Muscle of leg (tissue), 11 donors: ENCODE data around the gene HOXD11. TPM values are rescaled to one million over a fixed set of nuclear protein-coding genes. Genes with fewer than 3 reads are reported as not detected.

Source experiments
- DNase-seq: peaks from one replicate; pipeline ENCODE4 v3.0.0; 2013
- H3K27ac ChIP-seq: one replicate; pipeline ENCODE4 v1.5.1; 2013; ENCODE audit warnings: mild to moderate bottlenecking, low read length, control low read depth
- H3K27me3 ChIP-seq: one replicate; pipeline ENCODE4 v1.6.1; 2013; ENCODE audit warnings: low read length; ENCODE audit not compliant: control insufficient read depth, insufficient read depth
- H3K36me3 ChIP-seq: one replicate; pipeline ENCODE4 v1.6.1; 2013; ENCODE audit warnings: low read length; ENCODE audit not compliant: control insufficient read depth, insufficient read depth
- H3K4me1 ChIP-seq: one replicate; pipeline ENCODE4 v1.6.1; 2013; ENCODE audit warnings: low read length; ENCODE audit not compliant: control insufficient read depth, insufficient read depth
- H3K4me3 ChIP-seq: one replicate; pipeline ENCODE4 v1.5.1; 2013; ENCODE audit warnings: low read length, control low read depth
- H3K9me3 ChIP-seq: replicated peaks from 2 replicates; pipeline ENCODE4 v1.6.1; 2013; ENCODE audit warnings: low read depth, low read length; ENCODE audit not compliant: control insufficient read depth
- WGBS: methylation state at CpG from one replicate; pipeline ENCODE4 v1.1.5; 2013; ENCODE audit warnings: missing lambda C conversion rate; ENCODE audit not compliant: insufficient coverage; 5-methylcytosine and 5-hydroxymethylcytosine counted together
- polyA plus RNA-seq, 8 donors: library from polyadenylated mRNA; unstranded; fragments of 120-200 nt; gene quantifications; one replicate each; pipeline versions ENCODE4 v1.2.1 to v1.2.3, GENCODE V29; 2013; ENCODE audit warnings: inconsistent platforms in 1 of 8, low replicate concordance in 1 of 8; ENCODE audit not compliant: insufficient read length in 8 of 8, insufficient read depth in 1 of 8
- total RNA-seq: library from RNA; stranded (reverse); fragments of 120-200 nt; gene quantifications from one replicate; pipeline ENCODE4 v1.2.4, GENCODE V29; 2013

Gene HOXD11
- total and polyA plus RNA-seq, 9 donors: 0.04 to 2.2 (median 2.1) TPM; not detected in 6

- Histone ChIP-seq H3K27me3 (peaks cover 94% of the 10 kb centered on the region), H3K27ac (no peak overlapping the region), H3K9me3 (no peaks in the 10 kb centered on the region), H3K4me3 (peak overlapping the region; percentile 40), H3K4me1 (peaks cover 36% of the 10 kb centered on the region), H3K36me3 (no peaks in the 10 kb centered on the region)
- 55% methylated on average over 24 of the region's 29 CpGs for WGBS
- no peak for DNase-seq
Observed at GRCh38 chr2:176087330-176088047, 19.6 kb upstream of the HOXD11 start.

GRCh38 chr2:176088048-176088936, 18.8 kb upstream of the HOXD11 start:
- no peak overlapping the region for H3K27ac ChIP-seq
- no peaks in the 10 kb centered on the region for H3K9me3 ChIP-seq
- no peaks in the 10 kb centered on the region for H3K36me3 ChIP-seq
- WGBS: 8% methylated on average over 32 of the region's 49 CpGs
- H3K27me3 ChIP-seq: peaks cover 93% of the 10 kb centered on the region
- H3K4me1 ChIP-seq: peaks cover 32% of the 10 kb centered on the region
- peak overlapping the region; percentile 40 for H3K4me3 ChIP-seq
- DNase-seq: peak; percentile 74

GRCh38 chr2:176088937-176089842, 17.9 kb upstream of the HOXD11 start:
- Histone ChIP-seq H3K27ac (no peak overlapping the region), H3K4me3 (no peak overlapping the region), H3K27me3 (peaks cover 93% of the 10 kb centered on the region), H3K4me1 (peaks cover 33% of the 10 kb centered on the region), H3K9me3 (no peaks in the 10 kb centered on the region), H3K36me3 (no peaks in the 10 kb centered on the region)
- 20% methylated on average over 5 of the region's 6 CpGs for WGBS
- DNase-seq: no peak

GRCh38 chr2:176089843-176090395, 17.2 kb upstream of the HOXD11 start:
- Histone ChIP-seq H3K4me1 (peaks cover 27% of the 10 kb centered on the region), H3K27me3 (peaks cover 92% of the 10 kb centered on the region)

GRCh38 chr2:176090862-176091261, 16.2 kb upstream of the HOXD11 start:
- H3K4me3 ChIP-seq: no peak overlapping the region
- H3K27ac ChIP-seq: no peak overlapping the region
- H3K4me1 ChIP-seq: peaks cover 17% of the 10 kb centered on the region
- WGBS: 26% methylated on average over 3 of the region's 5 CpGs
- H3K36me3 ChIP-seq: no peaks in the 10 kb centered on the region
- no peak for DNase-seq
- peaks cover 91% of the 10 kb centered on the region for H3K27me3 ChIP-seq
- no peaks in the 10 kb centered on the region for H3K9me3 ChIP-seq

More at GRCh38 chr2:176089843-176090395, 17.2 kb upstream of the HOXD11 start:
- Histone ChIP-seq H3K27ac (no peak overlapping the region), H3K9me3 (no peaks in the 10 kb centered on the region), H3K4me3 (no peak overlapping the region), H3K36me3 (no peaks in the 10 kb centered on the region)
- DNase-seq: no peak

DNA sequence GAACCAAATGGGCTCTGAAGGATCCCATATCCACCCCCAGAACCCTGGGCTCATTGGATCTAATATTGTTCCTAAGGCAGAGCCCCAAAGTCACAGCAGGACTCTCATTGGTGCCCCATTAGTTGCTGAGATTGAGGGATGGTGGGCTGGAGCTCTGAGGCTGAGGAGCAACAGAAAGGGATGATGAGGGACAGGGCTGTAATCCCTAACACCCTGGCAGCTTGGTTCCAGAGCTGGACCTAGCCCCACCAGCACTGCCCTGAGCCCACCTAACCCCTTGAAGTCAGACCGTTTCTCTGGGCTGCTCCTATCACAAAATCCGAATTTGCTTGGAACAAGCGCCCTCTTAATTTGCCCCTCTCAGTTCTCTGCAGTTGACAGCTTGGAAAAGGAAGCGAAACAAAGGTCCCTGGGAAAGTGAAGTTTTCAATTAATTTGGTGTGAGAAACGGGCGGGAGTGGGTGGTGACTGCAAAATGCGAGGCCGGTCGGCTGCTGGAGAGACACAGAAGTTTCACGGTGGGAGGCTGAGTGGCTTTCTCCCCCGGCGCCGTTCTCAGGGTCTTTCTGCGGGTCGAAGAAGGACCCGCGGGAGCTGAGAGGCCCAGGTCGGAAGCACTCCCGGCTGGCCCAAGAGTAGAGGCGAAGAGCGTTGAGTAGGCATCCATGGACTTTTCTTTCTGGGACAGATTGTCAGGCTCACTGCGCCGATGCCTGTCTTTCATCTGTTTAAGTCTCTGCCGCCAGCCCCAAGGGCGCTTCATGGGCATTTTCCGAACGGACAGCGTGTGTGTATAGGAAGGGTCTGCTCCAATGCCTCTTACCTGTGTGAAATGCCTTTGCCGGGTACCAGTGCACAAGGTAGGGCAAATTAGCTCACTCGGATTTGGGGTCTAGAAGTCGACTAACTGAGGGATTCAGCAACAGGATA, 15.5 kb upstream of the HOXD11 start:
- DNase-seq: no peak
- no peaks in the 10 kb centered on the region for H3K36me3 ChIP-seq
- no peak overlapping the region for H3K4me3 ChIP-seq
- no peak overlapping the region for H3K27ac ChIP-seq
- peaks cover 91% of the 10 kb centered on the region for H3K27me3 ChIP-seq
- no peaks in the 10 kb centered on the region for H3K9me3 ChIP-seq
- H3K4me1 ChIP-seq: peaks cover 17% of the 10 kb centered on the region
- WGBS: 25% methylated on average over 26 of the region's 31 CpGs

GRCh38 chr2:176092270-176093144, 14.6 kb upstream of the HOXD11 start, which contains the start of gene HOXD13:
TSS of gene HOXD13 (plus strand) at chr2:176092721. CDS start at chr2:176092891, 170 bp downstream.
- WGBS: under 1% methylated on average over 70 of the region's 95 CpGs

DNA sequence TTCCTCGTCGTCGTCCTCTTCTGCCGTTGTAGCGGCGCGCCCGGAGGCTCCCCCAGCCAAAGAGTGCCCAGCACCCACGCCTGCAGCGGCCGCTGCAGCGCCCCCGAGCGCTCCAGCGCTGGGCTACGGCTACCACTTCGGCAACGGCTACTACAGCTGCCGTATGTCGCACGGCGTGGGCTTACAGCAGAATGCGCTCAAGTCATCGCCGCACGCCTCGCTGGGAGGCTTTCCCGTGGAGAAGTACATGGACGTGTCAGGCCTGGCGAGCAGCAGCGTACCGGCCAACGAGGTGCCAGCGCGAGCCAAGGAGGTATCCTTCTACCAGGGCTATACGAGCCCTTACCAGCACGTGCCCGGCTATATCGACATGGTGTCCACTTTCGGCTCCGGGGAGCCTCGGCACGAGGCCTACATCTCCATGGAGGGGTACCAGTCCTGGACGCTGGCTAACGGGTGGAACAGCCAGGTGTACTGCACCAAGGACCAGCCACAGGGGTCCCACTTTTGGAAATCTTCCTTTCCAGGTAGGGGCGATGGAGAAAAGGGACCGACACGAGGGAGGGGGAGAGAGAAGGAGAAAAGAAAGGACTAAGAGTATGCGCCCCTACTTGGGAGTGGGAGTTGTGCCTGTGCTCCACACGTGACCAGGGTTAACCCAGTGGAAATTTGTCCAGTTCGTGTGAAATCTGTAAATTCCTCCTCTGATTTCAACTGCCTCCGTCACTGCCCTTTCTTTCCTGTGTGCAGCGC, 13.8 kb upstream of the HOXD11 start:
- 2% methylated on average over 52 of the region's 53 CpGs for WGBS
- H3K36me3 ChIP-seq: no peaks in the 10 kb centered on the region

More at GRCh38 chr2:176092270-176093144, 14.6 kb upstream of the HOXD11 start, which contains the start of gene HOXD13:
- peaks cover 94% of the 10 kb centered on the region for H3K27me3 ChIP-seq
- peak within 1 kb of the TSS; percentile 12 for H3K4me3 ChIP-seq
- H3K4me1 ChIP-seq: peaks cover 26% of the 10 kb centered on the region
- H3K9me3 ChIP-seq: no peaks in the 10 kb centered on the region
- H3K36me3 ChIP-seq: no peaks in the 10 kb centered on the region
- no peak within 1 kb of the TSS for H3K27ac ChIP-seq
- peak; percentile 70 for DNase-seq

More for the DNA sequence above, 13.8 kb upstream of the HOXD11 start:
- H3K4me1 ChIP-seq: peaks cover 29% of the 10 kb centered on the region
- H3K27me3 ChIP-seq: peaks cover 94% of the 10 kb centered on the region
- no peak for DNase-seq
- H3K9me3 ChIP-seq: no peaks in the 10 kb centered on the region
- no peak overlapping the region for H3K27ac ChIP-seq
- peak overlapping the region; percentile 12 for H3K4me3 ChIP-seq
